H9 (cell line): ENCODE data around the gene TMEM69. TPM values are rescaled to one million over a fixed set of nuclear protein-coding genes. Genes with fewer than 3 reads are reported as not detected.

Experiments used
- DNase-seq: peaks from one replicate; pipeline ENCODE4 v3.0.0-alpha.2; 2017
- H2AFZ ChIP-seq: one replicate; pipeline ENCODE4 v1.6.1; 2013; ENCODE audit warnings: mild to moderate bottlenecking, low read length, control low read depth, moderate library complexity
- H2AK5ac ChIP-seq: 2 replicates; pipeline ENCODE4 v1.6.1; 2013; ENCODE audit warnings: low read length, control low read depth, mixed read lengths; ENCODE audit not compliant: insufficient read length
- H2BK120ac ChIP-seq: one replicate; pipeline ENCODE4 v1.6.1; 2013; ENCODE audit warnings: low read depth, mild to moderate bottlenecking, low read length, control low read depth, inconsistent platforms; ENCODE audit not compliant: poor library complexity, severe bottlenecking
- H2BK12ac ChIP-seq: 2 replicates; pipeline ENCODE4 v1.6.1; 2013; ENCODE audit warnings: low read length, control low read depth, mixed read lengths, low read depth; ENCODE audit not compliant: insufficient read length
- H2BK15ac ChIP-seq: 2 replicates; pipeline ENCODE4 v1.6.1; 2013; ENCODE audit warnings: low read depth, low read length, control low read depth
- H2BK20ac ChIP-seq: one replicate; pipeline ENCODE4 v1.6.1; 2013; ENCODE audit warnings: low read depth, mild to moderate bottlenecking, low read length, control low read depth, inconsistent platforms; ENCODE audit not compliant: poor library complexity, severe bottlenecking
- H2BK5ac ChIP-seq: 2 replicates; pipeline ENCODE4 v1.6.1; 2013; ENCODE audit warnings: low read length, control low read depth, mixed read lengths; ENCODE audit not compliant: insufficient read length
- H3K14ac ChIP-seq: 2 replicates; pipeline ENCODE4 v1.6.1; 2013; ENCODE audit warnings: low read length, control low read depth; ENCODE audit not compliant: insufficient read depth
- H3K18ac ChIP-seq: 2 replicates; pipeline ENCODE4 v1.6.1; 2013; ENCODE audit warnings: low read depth, mild to moderate bottlenecking, mixed read lengths, low read length, control low read depth; ENCODE audit not compliant: insufficient read length
- H3K23ac ChIP-seq: 2 replicates; pipeline ENCODE4 v1.6.1; 2013; ENCODE audit warnings: low read length, control low read depth, mixed read lengths, low read depth; ENCODE audit not compliant: insufficient read length
- H3K23me2 ChIP-seq: 2 replicates; pipeline ENCODE4 v1.6.1; 2013; ENCODE audit warnings: low read depth, mild to moderate bottlenecking, mixed read lengths, low read length, control low read depth; ENCODE audit not compliant: insufficient read length, poor library complexity, severe bottlenecking
- H3K27ac ChIP-seq: 2 replicates; pipeline ENCODE4 v1.5.1; 2013; ENCODE audit warnings: low read length, control low read depth, mixed read lengths, low read depth; ENCODE audit not compliant: insufficient read length
- H3K27me3 ChIP-seq: 2 replicates; pipeline ENCODE4 v1.6.1; 2013; ENCODE audit warnings: low read length, control low read depth, inconsistent platforms; ENCODE audit not compliant: insufficient read depth
- H3K4ac ChIP-seq: 2 replicates; pipeline ENCODE4 v1.6.1; 2013; ENCODE audit warnings: low read depth, mild to moderate bottlenecking, control low read depth, inconsistent platforms, low read length, moderate library complexity
- H3K4me1 ChIP-seq: 2 replicates; pipeline ENCODE4 v1.6.1; 2013; ENCODE audit warnings: low read length, control low read depth, inconsistent platforms; ENCODE audit not compliant: insufficient read depth
- H3K4me2 ChIP-seq: 2 replicates; pipeline ENCODE4 v1.6.1; 2013; ENCODE audit warnings: low read length, control low read depth, mixed read lengths; ENCODE audit not compliant: insufficient read length, insufficient read depth
- H3K56ac ChIP-seq: 2 replicates; pipeline ENCODE4 v1.6.1; 2013; ENCODE audit warnings: low read depth, mild to moderate bottlenecking, mixed read lengths, low read length, control low read depth; ENCODE audit not compliant: insufficient read length
- H3K79me1 ChIP-seq: 2 replicates; pipeline ENCODE4 v1.6.1; 2013; ENCODE audit warnings: low read depth, mild to moderate bottlenecking, moderate library complexity, low read length, control low read depth, inconsistent platforms; ENCODE audit not compliant: insufficient read depth, poor library complexity, severe bottlenecking
- H3K79me2 ChIP-seq: 2 replicates; pipeline ENCODE4 v1.6.1; 2013; ENCODE audit warnings: low read length, control low read depth, inconsistent platforms; ENCODE audit not compliant: insufficient read depth
- H3K9ac ChIP-seq: 2 replicates; pipeline ENCODE4 v1.6.1; 2013; ENCODE audit warnings: low read length, control low read depth, mixed read lengths; ENCODE audit not compliant: insufficient read length; ENCODE audit errors: extremely low read depth
- H3K9me3 ChIP-seq: one replicate; pipeline ENCODE4 v1.6.1; 2013; ENCODE audit warnings: low read depth, low read length, inconsistent platforms; ENCODE audit not compliant: control insufficient read depth
- H3T11ph ChIP-seq: one replicate; pipeline ENCODE4 v1.6.1; 2013; ENCODE audit warnings: mild to moderate bottlenecking, low read length, control low read depth, inconsistent platforms
- H4K20me1 ChIP-seq: one replicate; pipeline ENCODE4 v1.6.1; 2013; ENCODE audit not compliant: control insufficient read depth, insufficient read length, insufficient read depth
- H4K5ac ChIP-seq: 2 replicates; pipeline ENCODE4 v1.6.1; 2013; ENCODE audit warnings: low read depth, mild to moderate bottlenecking, mixed read lengths, low read length, control low read depth; ENCODE audit not compliant: insufficient read length
- H4K8ac ChIP-seq: replicated peaks from 2 replicates; pipeline ENCODE4 v1.6.1; 2013; ENCODE audit warnings: low read length, control low read depth, mixed read lengths, low read depth; ENCODE audit not compliant: insufficient read length
- H4K91ac ChIP-seq: 2 replicates; pipeline ENCODE4 v1.6.1; 2013; ENCODE audit warnings: low read depth, mild to moderate bottlenecking, moderate library complexity, mixed read lengths, low read length, control low read depth; ENCODE audit not compliant: insufficient read length
- H3K27ac Mint-ChIP-seq, 3 experiments: 2 replicates in 2 of 3; 3 replicates in 1 of 3; pipeline ENCODE4 v1.8.0; 2020 to 2021; ENCODE audit warnings: mixed read lengths in 3 of 3, mild to moderate bottlenecking in 1 of 3, moderate library complexity in 1 of 3
- H3K27me3 Mint-ChIP-seq: 2 replicates; pipeline ENCODE4 v1.8.0; 2021; ENCODE audit warnings: low read depth, mild to moderate bottlenecking, moderate library complexity, mixed read lengths
- H3K36me3 Mint-ChIP-seq, 3 experiments: 2 replicates in 2 of 3; 3 replicates in 1 of 3; pipeline ENCODE4 v1.8.0; 2020 to 2021; ENCODE audit warnings: low read depth in 3 of 3, mixed read lengths in 3 of 3; ENCODE audit not compliant: insufficient read depth in 1 of 3
- H3K4me1 Mint-ChIP-seq, 2 experiments: 2 replicates each; pipeline ENCODE4 v1.8.0; 2020; ENCODE audit warnings: mixed read lengths in 2 of 2
- H3K4me3 Mint-ChIP-seq, 2 experiments: 2 replicates in 1 of 2; 3 replicates in 1 of 2; pipeline ENCODE4 v1.8.0; 2020 to 2021; ENCODE audit warnings: mild to moderate bottlenecking in 2 of 2, mixed read lengths in 2 of 2, moderate library complexity in 1 of 2
- H3K9me3 Mint-ChIP-seq, 2 experiments: 2 replicates in 1 of 2; 3 replicates in 1 of 2; pipeline ENCODE4 v1.8.0; 2020; ENCODE audit warnings: mild to moderate bottlenecking in 2 of 2, mixed read lengths in 2 of 2, moderate library complexity in 1 of 2
- CTCF ChIP-seq: fragments of 200-600 bp; sonication (generic); conservative IDR thresholded peaks from 3 replicates; pipeline ENCODE4 v1.8.0; 2021; ENCODE audit warnings: antibody characterized with exemption, mild to moderate bottlenecking
- WGBS: extraction: QIAGEN DNeasy Blood & Tissue Kit; methylation state at CpG from one replicate; pipeline ENCODE4 v1.1.7; 2013; ENCODE audit warnings: missing lambda C conversion rate, low lambda C conversion rate, mixed read lengths; ENCODE audit not compliant: insufficient read length; ENCODE audit errors: extremely low coverage; 5-methylcytosine and 5-hydroxymethylcytosine counted together
- total RNA-seq: library from RNA; stranded (reverse); gene quantifications from 2 replicates; pipeline ENCODE4 v1.2.1, GENCODE V29; 2021

TMEM69 gene
- total RNA-seq, 1 experiment from 2014 or later, result 30.7 TPM

DNA sequence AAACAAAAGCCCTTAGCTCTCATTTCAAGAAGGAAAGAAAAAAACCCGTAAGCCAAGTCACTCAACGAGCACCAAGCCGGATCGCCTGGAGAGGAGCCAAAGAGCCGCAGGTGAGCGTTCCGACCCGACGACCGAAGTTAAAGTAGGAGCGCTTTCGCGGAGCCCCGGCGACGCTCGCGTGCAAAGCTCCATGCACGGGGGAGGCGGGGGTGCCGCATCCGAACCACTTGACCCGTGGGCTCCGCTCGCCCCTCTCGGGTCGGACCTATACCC is 2.0 kb upstream of the TMEM69 start:
- Histone ChIP-seq H2BK15ac (no peak overlapping the region), H3K9me3 (no peaks in the 10 kb centered on the region), H3K56ac (no peak overlapping the region), H4K91ac (no peak overlapping the region), H3K27ac (peak overlapping the region; percentile 10), H2BK20ac (no peak overlapping the region), H3K4me2 (peak overlapping the region; percentile 92), H4K20me1 (no peaks in the 10 kb centered on the region), H2BK12ac (no peak overlapping the region), H2BK5ac (no peak overlapping the region), H2BK120ac (no peak overlapping the region), H3K14ac (peak overlapping the region; percentile 90), H3K79me2 (peaks cover 36% of the 10 kb centered on the region; the same call in 1 of the 2 replicates), H4K8ac (no peak overlapping the region), H3T11ph (no peak overlapping the region), H4K5ac (peak overlapping the region; percentile 53), H3K9ac (peak overlapping the region; percentile 97), H3K4ac (peak overlapping the region; percentile 23; the same call in 1 of the 2 replicates), H3K27me3 (no peaks in the 10 kb centered on the region), H2AK5ac (no peak overlapping the region), H3K18ac (peak overlapping the region; percentile 93), H2AFZ (no peak overlapping the region), H3K4me1 (peaks cover 4% of the 10 kb centered on the region; the same call in 1 of the 2 replicates), H3K23ac (no peak overlapping the region), H3K79me1 (no peaks in the 10 kb centered on the region), H3K23me2 (peaks cover 10% of the 10 kb centered on the region)
- WGBS, result no CpG with 5 or more reads among the region's 27 CpGs
- Mint-ChIP-seq H3K27me3 (no peaks in the 10 kb centered on the region), H3K36me3 (peaks cover 2 to 18% (median 6%) of the 10 kb centered on the region in 3 experiments; a peak in 6 of 7 replicates), H3K27ac (peak overlapping the region; percentile 98 to 100 (median 100)), H3K4me3 (peak overlapping the region; percentile 99 to 100), H3K4me1 (peaks cover 39 to 44% of the 10 kb centered on the region in 2 experiments), H3K9me3 (peaks cover 0 to 2% of the 10 kb centered on the region in 2 experiments; a peak in 1 of 5 replicates)
- no peak for DNase-seq
- peak; percentile 41 for TF ChIP-seq CTCF
